Effector CD8-positive, alpha-beta T cell (primary cell): ENCODE results near the gene ANK2.

Experiments used
- DNase-seq: peaks from one replicate; lab custom pipeline; 2025; lab: John Stamatoyannopoulos, UW

ANK2 gene

DNA sequence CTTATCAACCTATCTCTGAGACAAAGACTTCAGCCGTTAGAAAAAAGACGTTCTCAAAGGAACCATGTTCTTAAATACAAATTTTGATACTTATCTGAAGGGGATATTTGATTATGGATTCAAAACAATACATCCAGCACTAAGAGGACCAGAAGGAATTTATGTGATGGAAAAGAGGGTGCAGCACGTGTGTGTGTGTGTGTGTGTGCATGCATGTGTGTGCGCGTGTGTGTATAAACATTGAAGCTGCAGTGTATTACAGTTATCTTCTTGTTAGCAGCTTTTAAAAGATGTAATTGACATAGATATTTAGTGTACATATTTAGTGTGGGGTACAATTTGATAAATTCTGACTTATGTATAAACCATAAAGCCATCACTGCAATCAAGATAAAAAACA is 44.9 kb downstream of the ANK2 start:
- DNase-seq: no peak

- no peak for DNase-seq
Measured at GRCh38 chr4:113094802-113095201, 45.3 kb downstream of the ANK2 start.

DNA sequence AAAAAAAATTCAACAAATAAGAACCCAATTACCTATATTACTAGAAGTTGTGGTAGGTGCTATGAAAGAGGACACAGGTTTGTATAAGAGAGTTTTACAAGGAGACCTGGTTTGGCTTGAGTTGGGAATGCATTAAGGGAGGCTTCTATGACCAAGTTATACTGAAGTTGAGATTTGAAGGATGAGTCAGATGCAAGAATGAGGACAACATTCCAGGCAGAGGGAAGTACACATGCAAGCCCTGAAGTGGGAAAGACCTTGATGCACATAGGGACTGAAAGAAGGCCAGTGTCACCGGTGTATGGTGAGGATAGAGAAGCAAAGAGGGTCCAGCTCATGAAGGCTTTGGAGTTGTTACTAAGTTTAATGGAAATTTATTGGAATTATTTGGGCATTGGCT is 52.2 kb downstream of the ANK2 start:
- DNase-seq: no peak

DNA sequence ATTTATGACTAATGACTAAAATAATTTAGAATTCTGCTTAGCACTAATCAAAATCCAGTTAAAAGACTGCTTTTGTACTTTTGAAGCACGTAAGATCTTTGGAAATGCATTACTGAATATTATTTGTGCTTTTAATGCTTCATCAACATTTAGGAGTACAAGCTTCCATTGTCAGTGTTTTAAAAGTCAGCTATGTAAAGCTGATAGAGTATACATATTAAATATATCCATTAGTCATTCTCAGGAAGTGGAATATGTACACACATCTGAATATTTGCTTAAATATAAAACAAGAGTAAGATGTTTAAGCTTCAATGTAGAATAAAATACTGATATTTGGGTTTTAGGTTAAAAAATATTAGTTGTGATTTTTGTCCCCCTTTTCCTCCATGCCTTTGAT is 54.1 kb downstream of the ANK2 start:
- no peak for DNase-seq

DNA sequence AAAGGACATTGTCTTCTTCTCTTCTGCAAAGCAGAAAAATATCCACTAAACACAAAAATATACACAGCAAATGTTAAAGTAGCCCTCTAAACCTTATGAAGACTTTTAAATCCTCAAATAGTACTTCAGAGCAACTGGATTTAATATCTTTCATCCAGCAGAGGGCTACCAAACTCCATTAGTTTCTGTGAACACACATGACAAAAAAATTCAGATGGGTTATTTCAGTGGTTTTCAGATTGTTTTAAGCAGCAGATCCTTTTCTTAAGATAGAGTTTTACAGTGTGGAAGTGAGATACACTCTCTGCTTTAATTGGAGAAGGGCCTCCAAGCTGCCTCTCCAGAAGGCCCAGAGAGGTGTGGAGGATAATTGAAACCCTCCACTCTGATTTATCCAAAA is 56.7 kb downstream of the ANK2 start:
- no peak for DNase-seq

DNA sequence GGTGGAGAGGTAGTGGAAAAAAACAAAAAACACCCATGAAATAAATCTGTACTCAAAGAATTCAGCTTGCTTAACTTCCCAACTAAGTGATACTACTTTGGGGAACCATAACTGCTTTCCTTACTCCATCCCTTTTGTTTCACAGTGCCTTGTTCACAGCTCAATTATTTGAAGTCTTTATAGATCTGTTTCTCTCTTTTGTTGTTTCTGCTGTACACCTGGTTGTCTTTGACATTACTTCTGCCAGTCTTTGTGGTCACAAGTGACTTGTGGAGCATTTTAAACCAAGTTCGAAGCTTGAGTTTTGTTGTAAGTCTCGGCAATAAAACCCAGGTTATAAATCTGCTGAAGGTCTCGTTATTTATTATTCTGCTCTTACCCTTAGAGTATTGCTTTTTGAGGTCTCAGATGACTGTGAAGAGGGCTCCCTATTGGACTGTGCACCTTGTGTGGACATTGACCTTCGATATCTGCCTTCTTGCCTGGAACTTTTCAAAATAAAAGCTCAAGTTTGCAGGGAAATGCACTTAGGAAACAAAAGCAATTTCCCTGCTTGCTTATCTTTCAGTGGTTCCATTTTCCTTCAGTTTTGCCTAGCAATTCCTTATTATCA is 59.8 kb downstream of the ANK2 start:
- no peak for DNase-seq

DNA sequence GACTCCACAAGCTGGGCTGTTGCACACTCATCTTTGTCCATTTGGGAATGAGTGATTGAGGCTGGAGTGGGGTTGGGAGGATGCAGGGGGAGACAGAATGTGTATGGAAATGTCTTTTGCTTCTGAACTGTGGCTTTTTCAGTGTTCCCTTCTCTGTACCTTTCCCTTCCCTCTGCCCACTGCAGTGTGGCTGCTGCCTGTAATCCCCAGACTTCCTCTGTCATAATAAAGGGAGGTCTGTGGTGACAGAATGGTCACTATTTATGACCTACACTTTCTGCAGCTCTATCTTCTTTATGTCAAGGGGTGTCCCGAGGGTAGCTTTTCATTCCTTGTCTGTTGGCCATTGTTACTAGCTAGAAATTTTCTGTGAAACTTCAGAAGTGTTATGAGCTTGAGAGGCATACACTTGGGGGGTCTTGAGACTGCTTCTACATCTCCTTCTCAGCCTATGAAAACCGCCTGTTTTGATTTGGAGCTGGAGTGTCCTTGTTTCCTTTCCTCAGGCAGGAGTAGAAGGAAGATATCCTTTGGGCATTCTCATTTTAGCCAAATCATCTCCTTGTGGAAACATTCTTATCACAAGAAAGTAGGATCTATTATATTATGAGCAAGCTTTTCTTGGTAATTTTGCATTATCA is 63.0 kb downstream of the ANK2 start:
- DNase-seq: no peak

GRCh38 chr4:113113151-113113550 is 63.7 kb downstream of the ANK2 start:
- no peak for DNase-seq

DNA sequence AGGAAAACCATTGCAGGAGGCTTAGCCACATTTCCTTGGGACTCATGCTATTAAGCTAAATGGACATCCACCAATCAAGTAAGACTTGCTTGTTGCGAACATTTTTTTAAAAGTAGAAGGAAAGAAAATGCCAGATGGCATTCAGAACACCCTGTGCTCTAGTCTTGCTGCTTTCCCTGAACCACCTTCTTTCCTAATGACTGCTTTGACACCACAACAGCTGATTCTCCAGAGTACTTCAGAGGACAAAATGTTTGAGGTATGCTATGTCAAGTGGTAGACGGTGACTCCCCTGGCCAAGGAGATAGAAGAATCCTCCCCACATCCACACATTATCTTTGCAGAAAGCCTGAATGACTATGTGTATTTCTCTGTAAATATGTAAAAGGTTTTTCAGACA is 65.4 kb downstream of the ANK2 start:
- no peak for DNase-seq

- DNase-seq: no peak
Measured at GRCh38 chr4:113116414-113117357, 67.2 kb downstream of the ANK2 start.

DNA sequence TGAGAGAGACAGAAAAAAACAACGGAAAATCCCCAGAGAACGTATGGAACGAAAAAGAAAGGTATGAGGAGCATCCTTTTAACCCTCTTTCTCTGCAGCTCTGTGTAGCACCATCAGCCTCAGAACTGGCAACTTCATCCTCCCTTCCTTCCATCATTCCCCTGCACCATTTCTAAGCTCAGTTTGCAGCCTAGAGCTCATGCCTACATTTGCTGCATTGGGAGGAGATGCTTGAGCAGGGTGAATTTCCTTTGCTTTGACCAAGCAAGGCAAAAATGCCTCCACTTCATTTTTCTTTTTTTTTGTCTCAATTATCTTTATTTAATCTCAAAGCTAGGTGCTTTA is 67.9 kb downstream of the ANK2 start:
- DNase-seq: no peak

GRCh38 chr4:113122066-113122465 is 72.6 kb downstream of the ANK2 start:
- DNase-seq: no peak

GRCh38 chr4:113125418-113125817 is 76.0 kb downstream of the ANK2 start:
- no peak for DNase-seq

DNA sequence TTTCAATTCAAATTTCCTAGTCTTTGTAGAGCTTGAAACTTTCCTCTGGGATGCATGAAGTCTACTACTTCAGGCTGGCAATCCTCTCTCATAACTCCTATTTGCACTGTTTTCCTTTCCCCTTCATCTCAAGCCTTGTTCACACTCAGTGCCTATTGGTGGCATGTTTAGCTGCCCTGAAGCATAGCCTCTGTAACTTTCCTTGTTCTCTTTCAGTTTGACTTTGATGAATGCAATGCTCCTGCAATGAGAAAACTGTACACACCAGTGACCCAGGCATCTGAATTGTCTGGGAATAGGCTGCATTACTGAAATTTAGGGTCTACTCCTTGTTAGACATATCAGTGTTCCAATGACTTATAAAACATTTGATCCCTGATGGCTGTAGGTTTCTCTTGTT is 81.7 kb downstream of the ANK2 start:
- no peak for DNase-seq

DNA sequence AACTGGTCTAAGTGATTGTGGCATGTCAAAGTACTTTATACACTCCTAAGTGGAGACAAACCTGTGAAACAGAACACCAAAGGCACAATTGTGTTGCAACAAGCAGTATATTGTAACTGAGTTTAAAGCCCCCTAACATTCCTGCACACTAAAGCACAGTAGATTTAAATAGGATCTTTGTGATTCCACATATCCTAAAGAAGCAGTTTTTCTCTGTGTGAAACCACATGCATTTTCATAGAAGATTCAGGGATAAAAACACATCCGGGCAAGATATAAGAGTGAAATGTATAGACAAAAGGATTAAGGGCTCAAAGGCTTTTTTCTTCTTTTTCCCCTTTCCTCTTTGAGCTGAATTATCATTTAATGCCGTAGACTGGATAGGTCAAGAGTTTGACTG is 82.2 kb downstream of the ANK2 start:
- no peak for DNase-seq

DNA sequence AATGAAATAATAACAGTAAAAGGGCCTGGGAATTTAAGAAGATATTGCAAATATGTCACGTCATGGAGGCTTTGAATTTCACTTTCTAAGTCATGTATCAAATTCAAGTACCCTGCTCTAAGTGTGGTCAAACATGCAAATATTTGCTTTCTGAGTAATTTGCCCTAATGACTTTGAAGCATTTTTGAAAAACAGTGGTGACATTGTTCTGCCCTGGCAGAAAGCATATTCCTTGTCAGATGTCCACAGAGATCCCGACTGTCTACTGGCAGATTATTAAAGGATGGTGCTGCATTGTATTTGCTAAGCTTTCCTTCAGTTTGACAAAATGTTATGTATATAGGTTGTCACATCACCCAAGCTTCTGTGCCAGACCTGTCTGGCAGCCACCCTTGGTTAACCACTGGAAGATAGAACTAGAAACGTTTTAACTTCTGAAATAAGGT is 92.5 kb downstream of the ANK2 start:
- no peak for DNase-seq

- no peak for DNase-seq
Measured at GRCh38 chr4:113142351-113142750, 92.9 kb downstream of the ANK2 start.

DNA sequence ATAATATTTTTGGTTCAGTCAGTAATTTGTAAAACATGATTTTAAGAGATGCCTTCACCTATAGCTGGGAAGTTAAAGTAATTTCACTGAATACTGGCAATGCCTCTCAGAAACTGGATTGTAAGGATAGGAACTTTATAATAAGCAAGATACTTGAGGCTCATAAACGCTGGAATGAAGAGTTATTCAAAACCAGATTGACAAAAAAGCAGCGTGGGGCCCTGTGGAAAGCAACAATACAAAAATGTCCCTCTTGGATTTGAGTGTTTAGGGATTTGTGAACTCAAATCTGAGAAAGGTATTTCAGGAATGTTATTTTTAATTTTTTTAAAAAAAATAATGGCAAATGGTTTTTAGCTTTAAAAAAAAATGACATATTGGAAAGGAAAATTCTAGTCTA is 94.6 kb downstream of the ANK2 start:
- DNase-seq: no peak

- no peak for DNase-seq
Measured at GRCh38 chr4:113145147-113145518, 95.7 kb downstream of the ANK2 start.

DNA sequence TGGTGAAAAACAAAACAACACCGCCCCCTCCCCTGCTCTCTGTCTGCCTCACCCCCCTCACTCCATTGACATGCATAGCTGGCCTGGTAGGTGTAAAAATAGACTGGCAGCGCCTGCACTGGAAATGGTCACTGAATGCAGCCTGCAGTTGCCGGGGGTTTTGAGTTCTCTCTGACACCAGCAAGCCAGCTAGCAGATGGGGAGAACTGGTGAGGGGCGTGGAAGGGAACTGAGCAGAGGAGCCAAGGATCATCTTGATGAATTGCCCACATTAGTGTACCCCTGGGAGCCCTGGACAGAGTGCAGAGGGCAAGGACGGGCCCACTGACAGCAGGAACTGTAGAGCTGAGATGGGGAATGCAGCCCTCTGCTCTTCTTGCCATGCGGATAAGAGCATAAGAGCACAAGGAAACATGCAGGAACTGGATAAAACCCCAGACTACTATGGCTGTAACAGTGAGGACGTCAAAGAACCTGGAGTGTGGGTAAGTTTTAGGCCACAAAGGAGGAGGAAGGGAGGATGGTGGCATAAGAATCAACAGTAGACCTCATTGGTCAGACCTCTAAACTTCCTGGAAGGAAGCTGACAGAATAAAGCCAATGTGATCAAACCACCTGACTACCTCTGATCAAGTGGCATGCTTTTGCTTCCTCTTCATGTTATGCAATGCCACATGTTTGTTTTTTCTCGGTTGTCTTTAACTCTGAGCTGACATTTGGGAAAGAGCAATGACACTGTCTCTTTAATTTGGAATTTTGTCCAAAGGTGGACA is 96.3 kb downstream of the ANK2 start:
- DNase-seq: no peak

GRCh38 chr4:113146876-113147358 is 97.5 kb downstream of the ANK2 start:
- DNase-seq: no peak

- DNase-seq: no peak
Measured at GRCh38 chr4:113147498-113148111, 98.2 kb downstream of the ANK2 start.
